Measurements from ENCODE around the gene TRIM37. TPM values are rescaled to one million over a fixed set of nuclear protein-coding genes. Genes with fewer than 3 reads are reported as not detected.
A peak's percentile ranks its signal among the peaks of the same experiment; 100 is the strongest.

The TRIM37 gene
- total and polyA plus RNA-seq, 4 donors: 9.1 to 39.0 (median 16.8) TPM

DNA sequence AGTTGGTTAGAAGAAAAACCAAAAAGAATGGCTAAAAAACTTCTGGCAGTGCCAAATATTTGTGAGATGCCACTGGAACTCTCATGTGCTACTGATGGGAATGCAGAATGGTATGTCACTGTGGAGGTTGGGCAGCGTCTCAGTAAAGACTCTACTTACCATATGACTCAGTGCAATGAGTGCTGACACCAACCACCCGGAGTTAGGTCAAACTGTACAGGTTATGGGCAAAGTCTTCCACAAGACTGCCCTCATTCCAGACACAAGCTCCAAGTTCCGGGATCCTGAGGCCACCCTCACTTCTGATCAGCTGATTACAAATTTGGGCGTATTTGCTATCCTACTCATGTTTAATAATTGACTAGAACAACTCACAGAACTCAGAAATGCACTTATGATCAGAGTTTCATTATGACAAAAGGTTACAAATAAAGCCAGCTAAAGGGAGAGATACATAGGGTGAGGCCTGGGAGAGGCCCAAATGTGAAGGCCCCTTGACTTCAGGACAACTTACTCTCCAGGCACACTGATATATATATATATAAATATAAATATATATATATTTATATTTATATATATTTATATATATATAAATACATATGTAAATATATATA lies 114.9 kb downstream of the TRIM37 start:
- no peak for TF ChIP-seq CTCF (IDR thresholded peaks at IDR 0.05; ENCODE audit: control extremely low read depth, extremely low read depth)
- DNase-seq: peak; percentile 7 to 32 (median 14)
- H3K36me3 ChIP-seq (ENCODE audit: control insufficient read depth in 4 of 4, insufficient read depth in 4 of 4, low read length in 4 of 4): peaks cover 0 to 6% (median 2%) of the 10 kb centered on the region in 4 donors
- H3K27ac ChIP-seq (ENCODE audit: low read depth in 1 of 2, low read length in 1 of 2): no peak overlapping the region
- 70 to 89% methylated on average over 4 of the region's 4 CpGs for WGBS, 2 donors
- no peak overlapping the region for H3K9ac ChIP-seq (ENCODE audit: insufficient read depth in 1 of 2, low read length in 2 of 2)
- peaks cover 0 to 3% (median 0%) of the 10 kb centered on the region in 5 donors for H3K4me1 ChIP-seq (ENCODE audit: control insufficient read depth in 5 of 5, insufficient read depth in 5 of 5, low read length in 5 of 5)
- no peaks in the 10 kb centered on the region for H3K9me3 ChIP-seq (ENCODE audit: control insufficient read depth in 4 of 4, insufficient read depth in 3 of 4, low read length in 3 of 4)
- peak; percentile 77 for ATAC-seq (ENCODE audit: insufficient read depth, low FRiP score)
- H3K27me3 ChIP-seq (ENCODE audit: control insufficient read depth in 3 of 3, insufficient read depth in 3 of 3, low read length in 2 of 3): no peaks in the 10 kb centered on the region
- no peak overlapping the region for H3K4me3 ChIP-seq

DNA sequence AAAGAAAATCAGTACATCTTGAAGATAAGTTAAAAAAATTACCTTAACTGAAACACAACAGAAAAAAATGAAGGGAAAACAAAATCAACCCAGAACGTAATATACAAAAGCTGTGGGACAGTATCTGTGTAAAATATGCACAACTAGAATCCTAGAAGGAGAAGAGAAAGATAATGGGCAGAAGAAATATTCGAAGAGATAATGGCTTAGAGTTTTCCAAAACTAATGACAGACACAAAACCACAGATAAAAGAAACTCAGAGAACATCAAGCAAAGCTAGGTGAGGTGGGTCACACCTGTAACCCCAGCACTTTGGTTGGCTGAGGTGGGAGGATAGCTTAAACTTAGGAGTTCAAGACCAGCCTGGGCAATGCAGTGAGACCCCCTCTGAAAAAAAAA lies 117.1 kb downstream of the TRIM37 start:
- H3K9ac ChIP-seq (ENCODE audit: insufficient read depth in 1 of 2, low read length in 2 of 2): no peak overlapping the region
- H3K9me3 ChIP-seq (ENCODE audit: control insufficient read depth in 4 of 4, insufficient read depth in 3 of 4, low read length in 3 of 4): no peaks in the 10 kb centered on the region
- WGBS, 2 donors: 47 to 72% methylated on average over 2 of the region's 2 CpGs
- H3K36me3 ChIP-seq (ENCODE audit: control insufficient read depth in 4 of 4, insufficient read depth in 4 of 4, low read length in 4 of 4): peaks cover 0 to 3% (median 0%) of the 10 kb centered on the region in 4 donors
- peaks cover 0 to 3% (median 0%) of the 10 kb centered on the region in 5 donors for H3K4me1 ChIP-seq (ENCODE audit: control insufficient read depth in 5 of 5, insufficient read depth in 5 of 5, low read length in 5 of 5)
- TF ChIP-seq CTCF (IDR thresholded peaks at IDR 0.05; ENCODE audit: control extremely low read depth, extremely low read depth): no peak
- DNase-seq (no peak), ATAC-seq (ENCODE audit: insufficient read depth, low FRiP score) (no peak)
- no peak overlapping the region for H3K4me3 ChIP-seq
- H3K27ac ChIP-seq (ENCODE audit: low read depth in 1 of 2, low read length in 1 of 2): no peak overlapping the region
- H3K27me3 ChIP-seq (ENCODE audit: control insufficient read depth in 3 of 3, insufficient read depth in 3 of 3, low read length in 2 of 3): no peaks in the 10 kb centered on the region

DNA sequence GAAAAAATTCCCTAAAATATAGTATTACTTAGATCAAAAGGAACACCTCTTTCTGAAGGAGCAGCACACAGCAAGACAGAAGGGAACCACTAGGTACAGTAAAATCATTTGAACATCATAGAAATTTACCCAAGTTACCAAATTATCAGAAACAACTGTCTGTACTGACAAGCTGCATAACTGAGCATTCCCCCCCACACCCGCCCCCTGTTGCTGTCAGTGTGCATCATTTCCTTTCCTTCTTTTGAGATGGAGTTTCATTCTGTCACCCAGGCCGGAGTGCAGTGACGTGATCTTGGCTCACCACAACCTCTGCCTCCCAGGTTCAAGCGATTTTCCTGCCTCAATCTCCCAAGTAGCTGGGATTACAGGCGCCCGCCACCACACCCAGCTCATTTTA lies 120.7 kb downstream of the TRIM37 start:
- no peak for DNase-seq
- Histone ChIP-seq H3K9ac (ENCODE audit: insufficient read depth in 1 of 2, low read length in 2 of 2) (no peak overlapping the region), H3K4me1 (ENCODE audit: control insufficient read depth in 5 of 5, insufficient read depth in 5 of 5, low read length in 5 of 5) (no peaks in the 10 kb centered on the region), H3K36me3 (ENCODE audit: control insufficient read depth in 4 of 4, insufficient read depth in 4 of 4, low read length in 4 of 4) (peaks cover 0 to 3% (median 0%) of the 10 kb centered on the region in 4 donors), H3K27me3 (ENCODE audit: control insufficient read depth in 3 of 3, insufficient read depth in 3 of 3, low read length in 2 of 3) (no peaks in the 10 kb centered on the region), H3K9me3 (ENCODE audit: control insufficient read depth in 4 of 4, insufficient read depth in 3 of 4, low read length in 3 of 4) (no peaks in the 10 kb centered on the region), H3K27ac (ENCODE audit: low read depth in 1 of 2, low read length in 1 of 2) (no peak overlapping the region), H3K4me3 (no peak overlapping the region)
- WGBS, 2 donors: 79 to 92% methylated on average over 6 of the region's 6 CpGs
- no peak for TF ChIP-seq CTCF (IDR thresholded peaks at IDR 0.05; ENCODE audit: control extremely low read depth, extremely low read depth)
- ATAC-seq (ENCODE audit: insufficient read depth, low FRiP score): no peak

DNA sequence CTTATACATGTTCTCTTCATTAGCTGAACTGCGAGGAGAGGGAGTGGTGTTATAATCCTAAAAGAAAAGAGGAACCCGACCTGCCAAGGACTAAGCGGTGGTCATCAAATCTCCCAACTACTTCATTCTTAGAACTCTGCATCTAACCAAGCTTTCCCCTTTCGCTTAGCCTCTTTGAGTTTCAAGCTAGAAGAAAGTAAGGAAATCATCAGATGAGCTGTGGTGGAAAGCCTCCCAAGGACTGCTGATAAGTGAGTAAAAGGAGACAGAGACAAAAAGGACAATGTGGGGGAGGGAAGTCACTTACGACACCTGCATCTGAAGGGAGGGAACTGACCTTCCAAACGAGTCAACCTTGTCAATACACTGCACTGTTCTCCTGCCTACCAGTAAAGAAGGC lies 121.3 kb downstream of the TRIM37 start:
- no peak overlapping the region for H3K4me3 ChIP-seq
- H3K4me1 ChIP-seq (ENCODE audit: control insufficient read depth in 5 of 5, insufficient read depth in 5 of 5, low read length in 5 of 5): no peaks in the 10 kb centered on the region
- no peak overlapping the region for H3K27ac ChIP-seq (ENCODE audit: low read depth in 1 of 2, low read length in 1 of 2)
- no peak for DNase-seq
- 49 to 77% methylated on average over 6 of the region's 6 CpGs for WGBS, 2 donors
- no peak for ATAC-seq (ENCODE audit: insufficient read depth, low FRiP score)
- no peak for TF ChIP-seq CTCF (IDR thresholded peaks at IDR 0.05; ENCODE audit: control extremely low read depth, extremely low read depth)
- H3K9ac ChIP-seq (ENCODE audit: insufficient read depth in 1 of 2, low read length in 2 of 2): no peak overlapping the region
- H3K36me3 ChIP-seq (ENCODE audit: control insufficient read depth in 4 of 4, insufficient read depth in 4 of 4, low read length in 4 of 4): peaks cover 0 to 3% (median 0%) of the 10 kb centered on the region in 4 donors
- no peaks in the 10 kb centered on the region for H3K27me3 ChIP-seq (ENCODE audit: control insufficient read depth in 3 of 3, insufficient read depth in 3 of 3, low read length in 2 of 3)
- H3K9me3 ChIP-seq (ENCODE audit: control insufficient read depth in 4 of 4, insufficient read depth in 3 of 4, low read length in 3 of 4): no peaks in the 10 kb centered on the region

Data from lung (tissue), 12 donors.